HepG2 (cell line): ENCODE results near the gene FAM117B. TPM values are rescaled to one million over a fixed set of nuclear protein-coding genes. Genes with fewer than 3 reads are reported as not detected.

ENCODE experiments used
- ATAC-seq: fragments of 200-7000 bp; cut with Tn5 transposase; 3 replicates; pipeline ENCODE4 v1.9.1; 2020; ENCODE audit warnings: mild to moderate bottlenecking, moderate library complexity
- BruUV-seq: library from RNA; stranded (reverse); fragments of 400-500 nt; replicated peaks from 2 replicates; lab custom pipeline; 2021; lab: Mats Ljungman, UMichigan
- CTCF ChIA-PET: fragments of 300-600 bp; formaldehyde crosslinking; extraction: SDS; loops from one replicate; lab custom pipeline; 2021; ENCODE audit warnings: low total read pairs, inconsistent platforms, low intra/inter-chr PET ratio; lab: Yijun Ruan, JAX
- POLR2A ChIA-PET: fragments of 350-600 bp; sonication (Branson Sonifier 250); formaldehyde crosslinking; loops from one replicate; lab custom pipeline; 2020; ENCODE audit warnings: antibody characterized with exemption, inconsistent platforms; lab: Yijun Ruan, JAX
- DNase-seq: peaks from one replicate; pipeline ENCODE4 v3.0.0-alpha.2; 2015; ENCODE audit warnings: low spot score
- FAIRE-seq: peaks from 3 replicates; lab custom pipeline; 2011; peaks lifted over from hg19 to GRCh38; lab: Jason Lieb, UNC
- H2AFZ ChIP-seq: one replicate; pipeline ENCODE4 v1.6.1; 2011; ENCODE audit warnings: low read length, inconsistent platforms
- H3K27ac ChIP-seq: fragments of 300-600 bp; 3 replicates; pipeline ENCODE4 v1.8.0; 2011; ENCODE audit warnings: mixed run types, mild to moderate bottlenecking, mixed read lengths, low read length, inconsistent platforms; ENCODE audit not compliant: insufficient read depth; ENCODE audit errors: extremely low read length
- H3K27me3 ChIP-seq, 2 experiments: fragments of 200-600 bp in 1 of 2; 2 replicates in 1 of 2; 3 replicates in 1 of 2; pipeline versions ENCODE4 v1.6.0 to v1.8.0; 2011; ENCODE audit warnings: low read length in 2 of 2, mild to moderate bottlenecking in 2 of 2, moderate library complexity in 2 of 2, inconsistent platforms in 1 of 2; ENCODE audit not compliant: insufficient read depth in 2 of 2, control insufficient read depth in 1 of 2
- H3K36me3 ChIP-seq, 2 experiments: fragments of 200-600 bp in 1 of 2; replicated peaks in 1 of 2; 2 replicates in 1 of 2; 3 replicates in 1 of 2; pipeline versions ENCODE4 v1.5.1 to v1.8.0; 2011; ENCODE audit warnings: low read length in 2 of 2, inconsistent platforms in 1 of 2; ENCODE audit not compliant: insufficient read depth in 2 of 2, control insufficient read depth in 1 of 2
- H3K4me1 ChIP-seq: 2 replicates; pipeline ENCODE4 v1.5.1; 2012; ENCODE audit warnings: low read length, inconsistent platforms; ENCODE audit not compliant: insufficient read depth
- H3K4me2 ChIP-seq: 2 replicates; pipeline ENCODE4 v1.6.0; 2011; ENCODE audit warnings: low read depth, low read length, inconsistent platforms
- H3K4me3 ChIP-seq, 3 experiments: fragments of 200-600 bp in 1 of 3; sonication (generic), shearing (Covaris generic) in 1 of 3; replicated peaks in 1 of 3; 2 replicates each; pipeline ENCODE4 v1.5.1; 2011 to 2016; ENCODE audit warnings: low read length in 3 of 3, inconsistent platforms in 2 of 3, low read depth in 2 of 3, mild to moderate bottlenecking in 2 of 3, control low read depth in 1 of 3, mixed read lengths in 1 of 3; ENCODE audit not compliant: insufficient read depth in 1 of 3
- H3K79me2 ChIP-seq: one replicate; pipeline ENCODE4 v1.6.1; 2011; ENCODE audit warnings: low read length, inconsistent platforms; ENCODE audit not compliant: insufficient read depth
- H3K9ac ChIP-seq: 2 replicates; pipeline ENCODE4 v1.6.0; 2011; ENCODE audit warnings: mild to moderate bottlenecking, low read depth, low read length, inconsistent platforms; ENCODE audit not compliant: insufficient read depth
- H3K9me3 ChIP-seq: 2 replicates; pipeline ENCODE4 v1.5.1; 2012; ENCODE audit warnings: mild to moderate bottlenecking, low read length
- H4K20me1 ChIP-seq: 2 replicates; pipeline ENCODE4 v1.6.0; 2011; ENCODE audit warnings: inconsistent platforms, mild to moderate bottlenecking, low read length, moderate library complexity; ENCODE audit not compliant: insufficient read depth
- ARID3A ChIP-seq: IDR thresholded peaks from 2 replicates; pipeline ENCODE4 v1.6.1; 2012; ENCODE audit warnings: low read depth, low read length, improper control_type of control experiment
- GFI1 ChIP-seq: sonication (generic); formaldehyde crosslinking; IDR thresholded peaks from 2 replicates; pipeline ENCODE4 v1.5.0; 2020; ENCODE audit warnings: missing genetic modification reagents, mild to moderate bottlenecking, borderline replicate concordance
- GPBP1L1 ChIP-seq: sonication (generic); formaldehyde crosslinking; IDR thresholded peaks from 2 replicates; pipeline ENCODE4 v1.5.0; 2020; ENCODE audit warnings: mild to moderate bottlenecking, missing genetic modification reagents
- ZNF333 ChIP-seq: sonication (generic); formaldehyde crosslinking; IDR thresholded peaks from 2 replicates; pipeline ENCODE4 v1.4.0; 2020; ENCODE audit warnings: mild to moderate bottlenecking, missing genetic modification reagents, borderline replicate concordance
- ZNF770 ChIP-seq: sonication (generic); formaldehyde crosslinking; IDR thresholded peaks from 2 replicates; pipeline ENCODE4 v1.5.0; 2020; ENCODE audit warnings: mild to moderate bottlenecking, missing genetic modification reagents
- WGBS: methylation state at CpG from one replicate; pipeline ENCODE4 v1.1.6; 2017; ENCODE audit warnings: low lambda C conversion rate; 5-methylcytosine and 5-hydroxymethylcytosine counted together
- in situ Hi-C: cut with HindIII; loops from 2 replicates; pipeline ENCODE4 v1.10.0; 2017; ENCODE audit warnings: low pct_unique_long_range_greater_than_20kb; ENCODE audit not compliant: extremely low pct_ligation_motif_present
- intact Hi-C: fragments of 100-400 bp; cut with micrococcal nuclease; formaldehyde crosslinking; loops from one replicate; pipeline ENCODE4 v1.10.0; 2022; ENCODE audit not compliant: unreplicated experiment
- polyA plus RNA-seq, 8 experiments: library from polyadenylated mRNA; depleted of rRNA in 3 of 8; stranded (reverse) in 7 of 8; unstranded in 1 of 8; fragments of >200 nt; fragmentation: Illumina TruSeq in 4 of 8; extraction: Trizol in 4 of 8; gene quantifications; 2 replicates each; pipeline versions ENCODE4 v1.2.1 to v1.2.3, GENCODE V29; 2011 to 2016; ENCODE audit warnings: low read depth in 4 of 8, missing spikeins in 1 of 8, mixed read lengths in 1 of 8; ENCODE audit not compliant: insufficient read depth in 1 of 8
- total RNA-seq, 5 experiments: library from RNA; depleted of rRNA; stranded (reverse); fragments of >200 nt; fragmentation: Illumina TruSeq; extraction: Trizol; gene quantifications; 2 replicates each; pipeline ENCODE4 v1.2.3, GENCODE V29; 2016; ENCODE audit warnings: low read depth in 1 of 5

Gene FAM117B
- total and polyA plus RNA-seq, 2 of the 13 experiments (the other 11 are each of a cell fraction or from before 2014, with no cell fraction given) = 5.8 to 11.0 TPM

- H3K9ac ChIP-seq = no peak overlapping the region
- peaks cover 8% of the 10 kb centered on the region; the same call in 1 of the 2 replicates for H3K4me1 ChIP-seq
- intact Hi-C loops = no loop called here
- no peak overlapping the region for H3K4me3 ChIP-seq
- H3K79me2 ChIP-seq = peaks cover 61% of the 10 kb centered on the region
- BruUV-seq = no TSS peak
- TF ChIP-seq GFI1 (CRISPR knock-in tag) (no peak), GPBP1L1 (0 out of 2 replicates have a peak, but pooled peaks have one; percentile 66), ZNF770 (CRISPR knock-in tag) (peak; percentile 51; the same call in 1 of the 2 replicates), ZNF333 (CRISPR knock-in tag) (0 out of 2 replicates have a peak, but pooled peaks have one; percentile 42), ARID3A (no peak)
- DNase-seq = no peak
- no peak overlapping the region for H3K27ac ChIP-seq
- H3K9me3 ChIP-seq = peaks cover 7% of the 10 kb centered on the region; the same call in 1 of the 2 replicates
- CTCF ChIA-PET = no interaction called here
- in situ Hi-C loops = no loop called here
- no peak overlapping the region for H2AFZ ChIP-seq
- no peak for FAIRE-seq
- 96% methylated on average over 2 of the region's 2 CpGs for WGBS
- no peaks in the 10 kb centered on the region for H3K36me3 ChIP-seq
- H3K27me3 ChIP-seq = no peaks in the 10 kb centered on the region
- H3K4me2 ChIP-seq = no peak overlapping the region
- POLR2A ChIA-PET = no interaction called here
- peaks cover 9% of the 10 kb centered on the region; the same call in 1 of the 2 replicates for H4K20me1 ChIP-seq
- ATAC-seq = no peak
Observed at GRCh38 chr2:202716953-202717597, 82.3 kb downstream of the FAM117B start.
